HL-60 (cell line): ENCODE results near the gene TMC6.

Experiments used
- GABPA ChIP-seq: IDR thresholded peaks from 2 replicates; pipeline ENCODE4 v1.6.1; 2012; ENCODE audit warnings: low read depth
- POLR2AphosphoS5 ChIP-seq: IDR thresholded peaks from 2 replicates; pipeline ENCODE4 v1.6.1; 2012; ENCODE audit warnings: low read depth
- SPI1 ChIP-seq: IDR thresholded peaks from 2 replicates; pipeline ENCODE4 v1.6.1; 2012; ENCODE audit warnings: low read depth, mild to moderate bottlenecking, borderline replicate concordance
- TF ChIP-seq, protein P1 (sequence below): IDR thresholded peaks from one replicate; pipeline ENCODE4 v1.5.1; 2011; ENCODE audit warnings: low read length, control low read depth, inconsistent platforms; ENCODE audit not compliant: insufficient read depth
- TF ChIP-seq, protein P2 (sequence below): IDR thresholded peaks from 2 replicates; pipeline ENCODE4 v1.6.1; 2012; ENCODE audit warnings: low read depth; ENCODE audit not compliant: insufficient replicate concordance

DNA sequence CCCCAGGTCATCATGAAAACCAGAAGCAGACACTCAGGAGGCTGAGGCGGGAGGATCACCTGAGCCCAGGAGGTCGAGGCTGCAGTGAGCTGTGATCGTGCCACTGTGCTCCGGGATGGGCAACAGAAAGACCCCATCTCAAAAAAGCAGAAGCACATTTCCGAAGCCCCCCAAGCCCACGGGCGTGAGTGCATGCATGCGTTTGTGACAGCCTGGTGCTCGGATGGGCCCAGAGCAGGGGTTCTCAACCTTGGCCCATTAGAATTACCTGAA lies 19.1 kb downstream of the TMC6 start:
- TF ChIP-seq, protein P1, sequence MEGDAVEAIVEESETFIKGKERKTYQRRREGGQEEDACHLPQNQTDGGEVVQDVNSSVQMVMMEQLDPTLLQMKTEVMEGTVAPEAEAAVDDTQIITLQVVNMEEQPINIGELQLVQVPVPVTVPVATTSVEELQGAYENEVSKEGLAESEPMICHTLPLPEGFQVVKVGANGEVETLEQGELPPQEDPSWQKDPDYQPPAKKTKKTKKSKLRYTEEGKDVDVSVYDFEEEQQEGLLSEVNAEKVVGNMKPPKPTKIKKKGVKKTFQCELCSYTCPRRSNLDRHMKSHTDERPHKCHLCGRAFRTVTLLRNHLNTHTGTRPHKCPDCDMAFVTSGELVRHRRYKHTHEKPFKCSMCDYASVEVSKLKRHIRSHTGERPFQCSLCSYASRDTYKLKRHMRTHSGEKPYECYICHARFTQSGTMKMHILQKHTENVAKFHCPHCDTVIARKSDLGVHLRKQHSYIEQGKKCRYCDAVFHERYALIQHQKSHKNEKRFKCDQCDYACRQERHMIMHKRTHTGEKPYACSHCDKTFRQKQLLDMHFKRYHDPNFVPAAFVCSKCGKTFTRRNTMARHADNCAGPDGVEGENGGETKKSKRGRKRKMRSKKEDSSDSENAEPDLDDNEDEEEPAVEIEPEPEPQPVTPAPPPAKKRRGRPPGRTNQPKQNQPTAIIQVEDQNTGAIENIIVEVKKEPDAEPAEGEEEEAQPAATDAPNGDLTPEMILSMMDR, result no peak
- TF ChIP-seq, protein P2, sequence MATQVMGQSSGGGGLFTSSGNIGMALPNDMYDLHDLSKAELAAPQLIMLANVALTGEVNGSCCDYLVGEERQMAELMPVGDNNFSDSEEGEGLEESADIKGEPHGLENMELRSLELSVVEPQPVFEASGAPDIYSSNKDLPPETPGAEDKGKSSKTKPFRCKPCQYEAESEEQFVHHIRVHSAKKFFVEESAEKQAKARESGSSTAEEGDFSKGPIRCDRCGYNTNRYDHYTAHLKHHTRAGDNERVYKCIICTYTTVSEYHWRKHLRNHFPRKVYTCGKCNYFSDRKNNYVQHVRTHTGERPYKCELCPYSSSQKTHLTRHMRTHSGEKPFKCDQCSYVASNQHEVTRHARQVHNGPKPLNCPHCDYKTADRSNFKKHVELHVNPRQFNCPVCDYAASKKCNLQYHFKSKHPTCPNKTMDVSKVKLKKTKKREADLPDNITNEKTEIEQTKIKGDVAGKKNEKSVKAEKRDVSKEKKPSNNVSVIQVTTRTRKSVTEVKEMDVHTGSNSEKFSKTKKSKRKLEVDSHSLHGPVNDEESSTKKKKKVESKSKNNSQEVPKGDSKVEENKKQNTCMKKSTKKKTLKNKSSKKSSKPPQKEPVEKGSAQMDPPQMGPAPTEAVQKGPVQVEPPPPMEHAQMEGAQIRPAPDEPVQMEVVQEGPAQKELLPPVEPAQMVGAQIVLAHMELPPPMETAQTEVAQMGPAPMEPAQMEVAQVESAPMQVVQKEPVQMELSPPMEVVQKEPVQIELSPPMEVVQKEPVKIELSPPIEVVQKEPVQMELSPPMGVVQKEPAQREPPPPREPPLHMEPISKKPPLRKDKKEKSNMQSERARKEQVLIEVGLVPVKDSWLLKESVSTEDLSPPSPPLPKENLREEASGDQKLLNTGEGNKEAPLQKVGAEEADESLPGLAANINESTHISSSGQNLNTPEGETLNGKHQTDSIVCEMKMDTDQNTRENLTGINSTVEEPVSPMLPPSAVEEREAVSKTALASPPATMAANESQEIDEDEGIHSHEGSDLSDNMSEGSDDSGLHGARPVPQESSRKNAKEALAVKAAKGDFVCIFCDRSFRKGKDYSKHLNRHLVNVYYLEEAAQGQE, result no peak
- TF ChIP-seq SPI1, result no peak
- no peak for TF ChIP-seq POLR2AphosphoS5
- TF ChIP-seq GABPA, result no peak
